Pancreas (tissue), 10 donors: ENCODE data around the gene SLC40A1. TPM values are rescaled to one million over a fixed set of nuclear protein-coding genes. Genes with fewer than 3 reads are reported as not detected.

Experiments
- ATAC-seq, 4 donors: fragments of 200-7000 bp; cut with Tn5 transposase; one replicate each; pipeline versions ENCODE4 v1.8.0 to v1.9.1; 2020; ENCODE audit warnings: mild to moderate bottlenecking in 4 of 4, moderate library complexity in 4 of 4
- DNase-seq, 6 donors: peaks; one replicate each; pipeline ENCODE4 v3.0.0-alpha.2; 2020
- FAIRE-seq: peaks from 2 replicates; lab custom pipeline; 2012; peaks lifted over from hg19 to GRCh38; lab: Jason Lieb, UNC
- H3K27ac ChIP-seq, 4 donors: fragments of 200-600 bp; sonication (generic); 1 replicate in 3 of 4; 2 replicates in 1 of 4; pipeline versions ENCODE4 v1.5.0 to v1.8.0; 2020
- H3K27me3 ChIP-seq, 4 donors: fragments of 200-600 bp; one replicate each; pipeline ENCODE4 v1.8.0; 2021
- H3K36me3 ChIP-seq, 3 donors: fragments of 200-600 bp; sonication (generic) in 1 of 3; one replicate each; pipeline versions ENCODE4 v1.5.0 to v1.8.0; 2020 to 2021
- H3K4me1 ChIP-seq, 3 donors: fragments of 200-600 bp; one replicate each; pipeline ENCODE4 v1.8.0; 2021
- H3K4me3 ChIP-seq, 4 donors: fragments of 200-600 bp; sonication (generic) in 2 of 4; one replicate each; pipeline versions ENCODE4 v1.5.0 to v1.8.0; 2020 to 2021
- H3K9me3 ChIP-seq, 4 donors: fragments of 200-600 bp; one replicate each; pipeline ENCODE4 v1.8.0; 2021
- WGBS, 2 donors: extraction: QIAGEN DNeasy Blood & Tissue Kit; methylation state at CpG; one replicate each; pipeline ENCODE4 v1.1.7; 2013; 5-methylcytosine and 5-hydroxymethylcytosine counted together
- intact Hi-C, 3 donors: fragments of 100-400 bp; cut with DNase I; formaldehyde crosslinking; loops; one replicate each; pipeline versions ENCODE4 v1.11.1 to v1.14.2; 2022
- polyA plus RNA-seq, 2 donors: library from polyadenylated mRNA; stranded (reverse); fragments of 200-250 nt; gene quantifications; one replicate each; pipeline ENCODE4 v1.2.3, GENCODE V29; 2013
- total RNA-seq, 6 donors: library from RNA; stranded (reverse); fragmentation: NEBNext Ultra II Directional in 4 of 6; extraction: Animal tissue kit (Norgen Biotek cat#: 25700) in 4 of 6; gene quantifications; one replicate each; pipeline versions ENCODE4 v1.2.1 to v1.2.4, GENCODE V29; 2021 to 2023
- TF ChIP-seq, protein P1 (sequence below), 4 donors: fragments of 200-600 bp; sonication (generic) in 3 of 4; IDR thresholded peaks; one replicate each; pipeline versions ENCODE4 v1.5.0 to v1.8.0; 2021; ENCODE audit warnings: antibody characterized with exemption in 4 of 4
- donor health status: healthy with polysubstance abuse.
- donor health status: DM: no; HTN: no; CAD: no; lungs with moderate emphysema.
- donor health status: DM: no; HTN: no; CAD: no.
- donor health status: control.
- donor health status: control.
- donor health status: Bipolar disorder and iron deficiency.
- donor health status: DM: yes; HTN: yes; CAD: no.
- donor health status: DM: no; HTN: no; CAD: no.
- donor health status: DM: no; HTN: no; CAD: no.
- donor health status: DM: yes; HTN: yes; CAD: no.

The SLC40A1 gene
- total and polyA plus RNA-seq, 8 donors: 14.0 to 65.8 (median 40.4) TPM

DNA sequence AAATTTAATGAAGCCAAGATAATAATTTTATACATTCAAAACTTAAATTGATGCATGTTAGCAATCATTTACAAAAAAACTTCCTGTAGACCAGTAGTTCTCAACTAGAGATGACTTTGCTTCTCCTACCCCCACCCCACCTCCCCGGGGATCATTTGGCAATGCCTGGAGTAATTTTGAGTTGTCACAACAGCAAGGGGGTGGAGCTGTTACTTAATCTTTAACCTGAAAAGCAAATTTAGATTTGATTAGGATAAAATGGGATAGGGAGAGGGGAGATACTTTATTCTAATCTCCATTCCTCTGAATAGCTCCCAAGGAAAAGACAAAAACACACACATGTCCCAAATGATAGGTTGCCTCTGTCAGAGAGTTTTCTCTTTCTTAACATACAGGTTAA, 4.2 kb downstream of the SLC40A1 start:
- Histone ChIP-seq H3K4me1 (peaks cover 17 to 56% (median 41%) of the 10 kb centered on the region in 3 donors), H3K27ac (peak overlapping the region in 1 of 4 donors; percentile 6), H3K27me3 (no peaks in the 10 kb centered on the region), H3K36me3 (peaks cover 0 to 13% (median 0%) of the 10 kb centered on the region in 3 donors), H3K4me3 (no peak overlapping the region), H3K9me3 (no peaks in the 10 kb centered on the region)
- intact Hi-C loops: no loop called here
- TF ChIP-seq, protein P1, sequence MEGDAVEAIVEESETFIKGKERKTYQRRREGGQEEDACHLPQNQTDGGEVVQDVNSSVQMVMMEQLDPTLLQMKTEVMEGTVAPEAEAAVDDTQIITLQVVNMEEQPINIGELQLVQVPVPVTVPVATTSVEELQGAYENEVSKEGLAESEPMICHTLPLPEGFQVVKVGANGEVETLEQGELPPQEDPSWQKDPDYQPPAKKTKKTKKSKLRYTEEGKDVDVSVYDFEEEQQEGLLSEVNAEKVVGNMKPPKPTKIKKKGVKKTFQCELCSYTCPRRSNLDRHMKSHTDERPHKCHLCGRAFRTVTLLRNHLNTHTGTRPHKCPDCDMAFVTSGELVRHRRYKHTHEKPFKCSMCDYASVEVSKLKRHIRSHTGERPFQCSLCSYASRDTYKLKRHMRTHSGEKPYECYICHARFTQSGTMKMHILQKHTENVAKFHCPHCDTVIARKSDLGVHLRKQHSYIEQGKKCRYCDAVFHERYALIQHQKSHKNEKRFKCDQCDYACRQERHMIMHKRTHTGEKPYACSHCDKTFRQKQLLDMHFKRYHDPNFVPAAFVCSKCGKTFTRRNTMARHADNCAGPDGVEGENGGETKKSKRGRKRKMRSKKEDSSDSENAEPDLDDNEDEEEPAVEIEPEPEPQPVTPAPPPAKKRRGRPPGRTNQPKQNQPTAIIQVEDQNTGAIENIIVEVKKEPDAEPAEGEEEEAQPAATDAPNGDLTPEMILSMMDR (IDR thresholded peaks at IDR 0.05): no peak
- no peak for ATAC-seq
- FAIRE-seq: no peak
- 17 to 28% methylated on average over 1 of the region's 1 CpG for WGBS, 2 donors
- no peak for DNase-seq

DNA sequence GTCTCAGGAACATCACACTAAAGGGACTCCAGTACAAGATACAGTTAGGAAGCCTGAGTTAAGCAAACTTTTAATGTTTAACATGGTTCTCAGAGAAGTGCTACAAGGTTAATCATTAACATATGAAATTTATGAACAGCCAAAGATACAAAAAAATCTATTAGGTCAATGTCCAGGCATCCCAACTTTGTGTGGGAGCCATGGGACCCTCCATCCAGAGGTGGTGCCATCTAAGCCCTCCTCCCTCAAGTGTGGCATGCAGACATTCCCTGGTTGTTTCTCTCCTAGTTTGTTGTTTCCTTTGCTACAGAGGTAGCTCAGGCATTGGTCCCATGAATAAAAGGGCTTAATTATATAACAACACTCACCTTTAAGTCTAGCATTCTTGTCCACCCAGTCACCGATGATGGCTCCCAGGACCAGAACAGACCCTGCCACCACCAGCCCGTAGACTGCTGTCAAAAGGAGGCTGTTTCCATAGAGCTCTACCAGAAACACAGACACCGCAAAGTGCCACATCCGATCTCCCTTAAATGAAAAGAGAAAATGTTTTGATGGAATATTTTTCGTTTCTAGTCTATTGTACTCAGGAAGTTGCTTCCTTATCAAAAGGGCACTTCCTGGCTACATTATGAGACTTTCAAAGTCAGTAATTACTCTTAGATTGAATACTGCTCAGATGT, 5.7 kb downstream of the SLC40A1 start:
- Histone ChIP-seq H3K4me3 (no peak overlapping the region), H3K27me3 (no peaks in the 10 kb centered on the region), H3K36me3 (peaks cover 0 to 25% (median 8%) of the 10 kb centered on the region in 3 donors), H3K4me1 (peaks cover 17 to 59% (median 41%) of the 10 kb centered on the region in 3 donors), H3K9me3 (no peaks in the 10 kb centered on the region), H3K27ac (peak overlapping the region in 2 of 4 donors; percentile 63 to 74)
- 40 to 45% methylated on average over 5 of the region's 5 CpGs for WGBS, 2 donors
- no peak for FAIRE-seq
- peak in 1 of 6 donors; percentile 12 for DNase-seq
- TF ChIP-seq, protein P1 (IDR thresholded peaks at IDR 0.05): no peak
- ATAC-seq: peak; percentile 64 to 85 (median 78)
- intact Hi-C loops: no loop called here

DNA sequence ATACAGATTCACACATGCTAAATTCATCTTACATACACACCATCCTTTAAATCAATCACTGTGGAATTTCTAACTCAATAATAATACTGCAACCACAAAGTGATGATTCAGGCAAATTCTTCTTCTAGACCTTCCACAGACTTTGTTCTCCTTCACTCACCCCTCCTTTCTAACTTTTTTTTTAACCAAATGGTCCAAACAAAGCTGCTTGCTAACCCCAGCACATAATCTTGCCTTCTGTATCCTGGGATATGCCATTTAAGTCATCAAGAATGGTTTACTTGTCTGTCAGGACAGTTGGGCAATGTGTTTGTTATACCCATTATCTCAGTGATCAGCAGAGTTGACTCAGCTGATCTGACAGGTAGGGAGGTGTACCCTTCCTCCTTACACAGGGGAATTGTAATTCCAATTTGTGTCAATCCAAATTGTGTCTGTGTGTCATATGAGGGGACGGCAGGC, 10.0 kb downstream of the SLC40A1 start:
- H3K9me3 ChIP-seq: no peaks in the 10 kb centered on the region
- whole genome bisulfite sequencing, 2 donors: 94 to 95% methylated on average over 1 of the region's 1 CpG
- ATAC-seq (no peak), DNase-seq (no peak), FAIRE-seq (no peak)
- H3K27ac ChIP-seq: no peak overlapping the region
- peaks cover 0 to 51% (median 8%) of the 10 kb centered on the region in 3 donors for H3K36me3 ChIP-seq
- TF ChIP-seq, protein P1 (IDR thresholded peaks at IDR 0.05): no peak
- no peak overlapping the region for H3K4me3 ChIP-seq
- no peaks in the 10 kb centered on the region for H3K27me3 ChIP-seq
- intact Hi-C loops: no loop called here
- H3K4me1 ChIP-seq: peaks cover 13 to 31% (median 19%) of the 10 kb centered on the region in 3 donors

DNA sequence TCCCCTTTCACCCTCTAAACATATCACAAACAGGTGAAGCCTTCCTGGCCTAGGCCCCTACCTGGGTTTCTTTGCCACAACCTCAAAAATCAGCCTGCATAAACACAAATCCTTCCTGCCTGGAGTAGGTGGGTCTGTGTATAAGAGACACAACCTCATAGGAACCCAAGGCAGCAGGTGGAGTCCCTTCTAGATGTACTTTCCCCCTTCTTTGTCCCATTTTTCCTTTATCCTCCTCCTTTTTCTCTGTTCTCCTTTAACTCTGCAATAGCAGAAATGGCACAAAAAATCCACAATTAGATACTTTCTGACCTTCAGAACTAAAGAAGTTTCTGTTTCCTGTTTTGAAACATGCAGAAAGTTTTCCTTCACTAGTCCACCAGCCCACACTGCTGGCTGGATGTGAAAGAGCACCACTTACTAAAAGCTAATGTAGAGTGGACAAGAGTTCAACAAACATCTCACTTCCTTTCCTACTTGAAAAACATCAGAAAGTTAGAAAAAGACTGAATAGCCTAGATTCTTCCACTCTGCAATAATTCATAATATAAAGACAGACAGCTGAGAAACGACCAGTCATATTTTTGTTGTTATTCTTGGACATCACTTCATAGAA, 11.2 kb downstream of the SLC40A1 start:
- FAIRE-seq: no peak
- intact Hi-C loops: loop anchor here in 1 of 3 donors (10.0 kb wide), 1 partner anchor 95 kb away; no protein-coding TSS in a partner anchor
- peak in 3 of 4 donors; percentile 48 to 62 (median 55) for ATAC-seq
- DNase-seq: no peak
- TF ChIP-seq, protein P1 (IDR thresholded peaks at IDR 0.05): no peak
- Histone ChIP-seq H3K27me3 (no peaks in the 10 kb centered on the region), H3K27ac (peak overlapping the region in 2 of 4 donors; percentile 3 to 45), H3K4me1 (peaks cover 5 to 19% (median 7%) of the 10 kb centered on the region in 3 donors), H3K4me3 (no peak overlapping the region), H3K9me3 (no peaks in the 10 kb centered on the region), H3K36me3 (peaks cover 0 to 63% (median 16%) of the 10 kb centered on the region in 3 donors)
- WGBS, 2 donors: 21 to 41% methylated on average over 1 of the region's 1 CpG
